HEK293 (cell line): ENCODE results near the gene ARHGAP8.
A peak's percentile ranks its signal among the peaks of the same experiment; 100 is the strongest.

ENCODE experiments used
- CTCF ChIA-PET: fragments of 350-600 bp; formaldehyde crosslinking; extraction: SDS; loops from one replicate; lab custom pipeline; 2021; ENCODE audit warnings: antibody characterized with exemption; lab: Yijun Ruan, JAX
- POLR2A ChIA-PET: fragments of 300-600 bp; formaldehyde crosslinking; extraction: SDS; loops from one replicate; lab custom pipeline; 2020; ENCODE audit warnings: antibody characterized with exemption, inconsistent platforms; lab: Yijun Ruan, JAX
- H3K27ac ChIP-seq: fragments of 200-500 bp; sonication (Bioruptor generic); 2 replicates; pipeline ENCODE4 v1.5.1; 2014; ENCODE audit warnings: low read depth, low read length, control low read depth, inconsistent platforms; ENCODE audit errors: extremely low read depth
- H3K36me3 ChIP-seq, 2 experiments: fragments of 200-500 bp in 1 of 2; sonication (Bioruptor generic) in 1 of 2; 1 replicate in 1 of 2; 2 replicates in 1 of 2; pipeline ENCODE4 v1.5.1; 2014 to 2017; ENCODE audit warnings: inconsistent platforms in 2 of 2, low read length in 2 of 2; ENCODE audit not compliant: control insufficient read depth in 2 of 2, insufficient read depth in 1 of 2
- H3K4me1 ChIP-seq: fragments of 200-500 bp; sonication (Bioruptor generic); 2 replicates; pipeline ENCODE4 v1.5.1; 2014; ENCODE audit warnings: mild to moderate bottlenecking, low read length, inconsistent platforms; ENCODE audit not compliant: control insufficient read depth, insufficient read depth
- H3K4me3 ChIP-seq: 2 replicates; pipeline ENCODE4 v1.5.1; 2011; ENCODE audit warnings: low read depth, mild to moderate bottlenecking, control low read depth, low read length, moderate library complexity
- H3K9me3 ChIP-seq: fragments of 200-500 bp; sonication (Bioruptor generic); 2 replicates; pipeline ENCODE4 v1.5.1; 2014; ENCODE audit warnings: low read depth, low read length, inconsistent platforms; ENCODE audit not compliant: control insufficient read depth, insufficient read depth
- GFI1B ChIP-seq: fragments of 450-650 bp; formaldehyde crosslinking; IDR thresholded peaks from 2 replicates; pipeline ENCODE4 v1.5.1; 2016; ENCODE audit warnings: missing biosample characterization, missing genetic modification characterization
- GLIS2 ChIP-seq: fragments of 450-650 bp; formaldehyde crosslinking; IDR thresholded peaks from 2 replicates; pipeline ENCODE4 v1.5.1; 2016; ENCODE audit warnings: missing biosample characterization, missing genetic modification characterization
- HOXA7 ChIP-seq: sonication (generic); formaldehyde crosslinking; IDR thresholded peaks from 2 replicates; pipeline ENCODE4 v1.8.1; 2022; ENCODE audit warnings: missing genetic modification reagents, borderline replicate concordance
- IKZF3 ChIP-seq: fragments of 450-650 bp; IDR thresholded peaks from 2 replicates; pipeline ENCODE4 v1.5.0; 2018; ENCODE audit warnings: missing biosample characterization, mild to moderate bottlenecking, missing genetic modification characterization, moderate library complexity
- OVOL3 ChIP-seq: fragments of 450-650 bp; formaldehyde crosslinking; IDR thresholded peaks from 2 replicates; pipeline ENCODE4 v1.5.1; 2016; ENCODE audit warnings: missing biosample characterization, missing genetic modification characterization
- REPIN1 ChIP-seq: fragments of 450-650 bp; formaldehyde crosslinking; IDR thresholded peaks from 2 replicates; pipeline ENCODE4 v1.5.1; 2017; ENCODE audit warnings: missing biosample characterization, missing genetic modification characterization, low read depth
- SP2 ChIP-seq: fragments of 450-650 bp; formaldehyde crosslinking; IDR thresholded peaks from 2 replicates; pipeline ENCODE4 v1.5.1; 2016; ENCODE audit warnings: missing biosample characterization, missing genetic modification characterization
- TSHZ1 ChIP-seq: fragments of 450-650 bp; formaldehyde crosslinking; IDR thresholded peaks from 2 replicates; pipeline ENCODE4 v1.5.1; 2016; ENCODE audit warnings: missing biosample characterization, missing genetic modification characterization, borderline replicate concordance
- ZBTB17 ChIP-seq: fragments of 450-650 bp; formaldehyde crosslinking; IDR thresholded peaks from 2 replicates; pipeline ENCODE4 v1.5.1; 2016; ENCODE audit warnings: missing biosample characterization, missing genetic modification characterization
- ZBTB6 ChIP-seq: fragments of 450-650 bp; formaldehyde crosslinking; IDR thresholded peaks from 2 replicates; pipeline ENCODE4 v1.5.1; 2017; ENCODE audit warnings: missing biosample characterization, missing genetic modification characterization
- ZFP37 ChIP-seq: fragments of 450-650 bp; formaldehyde crosslinking; IDR thresholded peaks from 2 replicates; pipeline ENCODE4 v1.5.1; 2016; ENCODE audit warnings: missing biosample characterization, missing genetic modification characterization
- ZNF239 ChIP-seq: fragments of 450-650 bp; formaldehyde crosslinking; IDR thresholded peaks from 2 replicates; pipeline ENCODE4 v1.5.1; 2016; ENCODE audit warnings: missing biosample characterization, missing genetic modification characterization
- ZNF266 ChIP-seq: fragments of 450-650 bp; formaldehyde crosslinking; IDR thresholded peaks from 2 replicates; pipeline ENCODE4 v1.5.1; 2016; ENCODE audit warnings: missing biosample characterization, missing genetic modification characterization, low read depth
- ZNF280C ChIP-seq: fragments of 450-650 bp; formaldehyde crosslinking; IDR thresholded peaks from 2 replicates; pipeline ENCODE4 v1.5.1; 2016; ENCODE audit warnings: missing biosample characterization, missing genetic modification characterization
- ZNF292 ChIP-seq: fragments of 450-650 bp; formaldehyde crosslinking; IDR thresholded peaks from 2 replicates; pipeline ENCODE4 v1.5.1; 2016; ENCODE audit warnings: low read depth, missing biosample characterization, missing genetic modification characterization, borderline replicate concordance
- ZNF521 ChIP-seq: fragments of 450-650 bp; formaldehyde crosslinking; IDR thresholded peaks from 2 replicates; pipeline ENCODE4 v1.5.1; 2017; ENCODE audit warnings: missing biosample characterization, mild to moderate bottlenecking, missing genetic modification characterization
- ZNF621 ChIP-seq: fragments of 450-650 bp; formaldehyde crosslinking; IDR thresholded peaks from 2 replicates; pipeline ENCODE4 v1.5.1; 2017; ENCODE audit warnings: missing biosample characterization, missing genetic modification characterization
- ZNF626 ChIP-seq: fragments of 450-650 bp; sonication (Bioruptor Pico); formaldehyde crosslinking; IDR thresholded peaks from 2 replicates; pipeline ENCODE4 v1.5.1; 2018; ENCODE audit warnings: missing biosample characterization, missing genetic modification characterization, inconsistent platforms
- TF ChIP-seq, protein P1 (sequence below): fragments of 450-650 bp; formaldehyde crosslinking; IDR thresholded peaks from 2 replicates; pipeline ENCODE4; 2016; ENCODE audit warnings: missing biosample characterization, missing genetic modification characterization
- TF ChIP-seq, protein P2 (sequence below): fragments of 450-650 bp; formaldehyde crosslinking; optimal IDR thresholded peaks from 2 replicates; pipeline ENCODE3; 2016; ENCODE audit warnings: missing biosample characterization, mild to moderate bottlenecking, missing genetic modification characterization
- TF ChIP-seq, protein P3 (sequence below): fragments of 450-650 bp; formaldehyde crosslinking; IDR thresholded peaks from 2 replicates; pipeline ENCODE4 v1.5.1; 2016; ENCODE audit warnings: missing biosample characterization, missing genetic modification characterization

ARHGAP8 gene

DNA sequence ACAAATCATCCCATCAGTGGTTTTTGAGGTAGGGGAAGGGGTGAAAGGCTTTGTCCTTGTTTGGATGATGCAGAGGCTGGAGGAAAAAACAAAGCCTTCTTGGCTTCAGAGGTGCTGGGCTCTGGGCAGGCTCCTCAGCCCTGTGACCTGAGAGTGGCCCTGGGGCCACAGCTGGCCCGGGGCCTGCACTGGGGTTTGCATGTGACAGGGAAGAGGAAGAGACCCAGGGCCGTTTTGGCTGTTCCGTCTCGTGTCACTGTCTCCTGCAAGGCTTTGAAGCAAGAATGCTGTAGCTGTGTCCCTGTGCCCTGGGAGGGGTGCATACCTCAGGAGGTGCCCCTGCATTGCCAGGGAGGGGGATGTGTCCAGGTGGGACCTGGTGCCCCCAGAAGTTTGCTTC, 12.6 kb downstream of the ARHGAP8 start (continued):
- TF ChIP-seq ZNF239 (tag by site-specific recombination) (no peak), ZNF292 (tag by site-specific recombination) (no peak), GLIS2 (no peak), ZBTB6 (tag by site-specific recombination) (no peak)
- TF ChIP-seq, protein P1, sequence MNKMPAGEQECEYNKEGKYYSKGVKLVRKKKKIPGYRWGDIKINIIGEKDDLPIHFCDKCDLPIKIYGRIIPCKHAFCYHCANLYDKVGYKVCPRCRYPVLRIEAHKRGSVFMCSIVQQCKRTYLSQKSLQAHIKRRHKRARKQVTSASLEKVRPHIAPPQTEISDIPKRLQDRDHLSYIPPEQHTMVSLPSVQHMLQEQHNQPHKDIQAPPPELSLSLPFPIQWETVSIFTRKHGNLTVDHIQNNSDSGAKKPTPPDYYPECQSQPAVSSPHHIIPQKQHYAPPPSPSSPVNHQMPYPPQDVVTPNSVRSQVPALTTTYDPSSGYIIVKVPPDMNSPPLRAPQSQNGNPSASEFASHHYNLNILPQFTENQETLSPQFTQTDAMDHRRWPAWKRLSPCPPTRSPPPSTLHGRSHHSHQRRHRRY (tag by site-specific recombination): no peak
- TF ChIP-seq, protein P2, sequence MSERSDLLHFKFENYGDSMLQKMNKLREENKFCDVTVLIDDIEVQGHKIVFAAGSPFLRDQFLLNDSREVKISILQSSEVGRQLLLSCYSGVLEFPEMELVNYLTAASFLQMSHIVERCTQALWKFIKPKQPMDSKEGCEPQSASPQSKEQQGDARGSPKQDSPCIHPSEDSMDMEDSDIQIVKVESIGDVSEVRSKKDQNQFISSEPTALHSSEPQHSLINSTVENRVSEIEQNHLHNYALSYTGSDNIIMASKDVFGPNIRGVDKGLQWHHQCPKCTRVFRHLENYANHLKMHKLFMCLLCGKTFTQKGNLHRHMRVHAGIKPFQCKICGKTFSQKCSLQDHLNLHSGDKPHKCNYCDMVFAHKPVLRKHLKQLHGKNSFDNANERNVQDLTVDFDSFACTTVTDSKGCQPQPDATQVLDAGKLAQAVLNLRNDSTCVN (tag by site-specific recombination): no peak

GRCh38 chr22:44765571-44766285, 13.4 kb downstream of the ARHGAP8 start:
- Histone ChIP-seq H3K9me3 (no peaks in the 10 kb centered on the region), H3K36me3 (no peaks in the 10 kb centered on the region), H3K4me1 (no peaks in the 10 kb centered on the region), H3K27ac (no peak overlapping the region), H3K4me3 (no peak overlapping the region)
- CTCF ChIA-PET: no interaction called here
- no peak for TF ChIP-seq GFI1B (tag by site-specific recombination)
- 0 out of 2 replicates have a peak, but pooled peaks have one; percentile 1 for TF ChIP-seq SP2 (tag by site-specific recombination)
- POLR2A ChIA-PET: no interaction called here

DNA sequence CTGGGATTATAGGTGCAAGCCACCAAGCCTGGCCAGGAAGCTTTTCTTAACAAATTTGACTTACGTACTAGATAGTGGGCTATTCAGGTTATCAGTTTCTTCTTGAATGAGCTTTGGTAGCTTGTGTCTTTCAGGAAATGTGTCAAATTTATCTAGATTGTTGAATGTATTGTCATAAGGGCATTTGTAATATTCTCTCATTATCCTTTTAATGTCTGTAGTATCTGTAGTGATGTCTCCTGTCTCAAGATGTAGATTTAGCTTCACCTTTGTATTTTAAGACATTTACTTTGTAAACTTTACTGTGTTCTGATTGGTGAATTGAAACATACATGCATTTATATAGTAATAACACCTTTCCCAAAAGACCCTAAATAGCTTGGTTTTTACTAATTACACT, 20.7 kb downstream of the ARHGAP8 start:
- H3K4me3 ChIP-seq: no peak overlapping the region
- no peak overlapping the region for H3K27ac ChIP-seq
- ChIA-PET POLR2A (no interaction called here), CTCF (interaction anchor here (0.6 to 1.5 kb wide), 3 partner anchors 46 to 75 kb away, joined by 3 to 6 read pairs (median 3); no protein-coding TSS in a partner anchor)
- peaks cover 5% of the 10 kb centered on the region; the same call in 1 of the 2 replicates for H3K4me1 ChIP-seq
- H3K9me3 ChIP-seq: peaks cover 3% of the 10 kb centered on the region
- H3K36me3 ChIP-seq: no peaks in the 10 kb centered on the region
- TF ChIP-seq ZNF621 (tag by site-specific recombination): no peak
- TF ChIP-seq ZNF266 (tag by site-specific recombination): no peak
- no peak for TF ChIP-seq REPIN1
- no peak for TF ChIP-seq IKZF3 (tag by site-specific recombination)
- TF ChIP-seq ZNF521 (tag by site-specific recombination): no peak
- TF ChIP-seq, protein P2 (tag by site-specific recombination): no peak
- TF ChIP-seq ZBTB17 (tag by site-specific recombination): no peak
- no peak for TF ChIP-seq OVOL3 (tag by site-specific recombination)
- TF ChIP-seq, protein P3, sequence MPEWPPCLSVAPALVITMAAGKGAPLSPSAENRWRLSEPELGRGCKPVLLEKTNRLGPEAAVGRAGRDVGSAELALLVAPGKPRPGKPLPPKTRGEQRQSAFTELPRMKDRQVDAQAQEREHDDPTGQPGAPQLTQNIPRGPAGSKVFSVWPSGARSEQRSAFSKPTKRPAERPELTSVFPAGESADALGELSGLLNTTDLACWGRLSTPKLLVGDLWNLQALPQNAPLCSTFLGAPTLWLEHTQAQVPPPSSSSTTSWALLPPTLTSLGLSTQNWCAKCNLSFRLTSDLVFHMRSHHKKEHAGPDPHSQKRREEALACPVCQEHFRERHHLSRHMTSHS: no peak
- TF ChIP-seq ZNF626 (tag by site-specific recombination): peak; percentile 77; the same call in 1 of the 2 replicates
- TF ChIP-seq ZNF280C (tag by site-specific recombination): no peak
- no peak for TF ChIP-seq TSHZ1 (tag by site-specific recombination)
- TF ChIP-seq HOXA7: no peak
- TF ChIP-seq ZFP37 (tag by site-specific recombination): no peak
